IMR-90 (cell line): ENCODE data around the gene WDR46.

Experiments
- BHLHE40 ChIP-seq: fragments of 150-350 bp; IDR thresholded peaks from 2 replicates; pipeline ENCODE4 v1.6.1; 2016; ENCODE audit warnings: mild to moderate bottlenecking, low read depth, low read length
- CEBPB ChIP-seq: IDR thresholded peaks from 2 replicates; pipeline ENCODE4 v1.6.1; 2012; ENCODE audit warnings: low read depth, low read length, improper control_type of control experiment
- CHD1 ChIP-seq: IDR thresholded peaks from 2 replicates; pipeline ENCODE4 v1.6.1; 2012; ENCODE audit warnings: low read depth, low read length, improper control_type of control experiment
- CTCF ChIP-seq: conservative IDR thresholded peaks from 2 replicates; pipeline ENCODE4 v1.5.1; 2012; ENCODE audit warnings: mild to moderate bottlenecking, low read depth, low read length, improper control_type of control experiment
- MAZ ChIP-seq: IDR thresholded peaks from 2 replicates; pipeline ENCODE4 v1.6.1; 2012; ENCODE audit warnings: low read depth, mild to moderate bottlenecking, low read length, improper control_type of control experiment, moderate library complexity, borderline replicate concordance
- POLR2A ChIP-seq: IDR thresholded peaks from 2 replicates; pipeline ENCODE4 v1.6.1; 2012; ENCODE audit warnings: mild to moderate bottlenecking, low read depth, low read length
- RAD21 ChIP-seq: IDR thresholded peaks from 2 replicates; pipeline ENCODE4 v1.6.1; 2012; ENCODE audit warnings: low read length, improper control_type of control experiment
- RFX5 ChIP-seq: IDR thresholded peaks from 2 replicates; pipeline ENCODE4 v1.8.0; 2012; ENCODE audit warnings: low read depth, mild to moderate bottlenecking, low read length, moderate library complexity
- SMC3 ChIP-seq: fragments of 150-350 bp; IDR thresholded peaks from 2 replicates; pipeline ENCODE4 v1.6.1; 2016; ENCODE audit warnings: low read depth, mild to moderate bottlenecking, antibody characterized with exemption, low read length, moderate library complexity

GRCh38 chr6:33313105-33313708, 24.2 kb upstream of the WDR46 start:
- TF ChIP-seq CTCF = no peak
- TF ChIP-seq SMC3 = no peak
- TF ChIP-seq MAZ = no peak
- no peak for TF ChIP-seq CEBPB
- TF ChIP-seq RAD21 = no peak
- no peak for TF ChIP-seq RFX5
- TF ChIP-seq POLR2A = no peak
- no peak for TF ChIP-seq BHLHE40
- 0 out of 2 replicates have a peak, but pooled peaks have one; percentile 44 for TF ChIP-seq CHD1
